ENCODE measurements around the gene MKRN3. TPM values are rescaled to one million over a fixed set of nuclear protein-coding genes. Genes with fewer than 3 reads are reported as not detected.

MKRN3 gene
- polyA plus RNA-seq, 1 of the 3 experiments (the other 2 are of a cell fraction), result 4.7 TPM

DNA sequence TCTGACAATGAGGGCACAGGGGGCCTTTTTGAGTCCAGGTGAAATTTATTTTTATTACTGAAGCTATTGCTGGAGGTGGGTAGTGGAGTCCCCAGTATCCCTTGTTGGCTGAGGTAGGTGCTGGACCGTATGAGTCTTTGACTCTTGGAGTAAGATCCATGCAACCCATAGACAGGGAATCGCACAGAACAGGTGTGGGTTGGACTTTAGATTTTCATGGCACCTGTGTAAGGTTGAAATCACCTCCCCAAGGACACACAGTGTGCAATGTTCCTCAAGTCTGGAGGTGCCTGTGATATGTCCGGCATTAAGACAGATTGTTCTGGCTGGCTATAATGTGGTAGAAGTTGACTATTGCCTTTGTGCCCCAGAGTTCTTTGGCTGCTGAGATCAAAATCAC, 23.5 kb downstream of the MKRN3 start:
- no peaks in the 10 kb centered on the region for H3K9me3 ChIP-seq
- 39% methylated on average over 3 of the region's 3 CpGs for WGBS (ENCODE audit: low lambda C conversion rate)
- H3K9ac ChIP-seq, result no peak overlapping the region
- H3F3A ChIP-seq (replicated peaks; ENCODE audit: insufficient read depth), result no peaks in the 10 kb centered on the region
- H3K27ac ChIP-seq (ENCODE audit: low read depth in 2 of 2, low read length in 1 of 2), result no peak overlapping the region
- no peaks in the 10 kb centered on the region for H3K9me2 ChIP-seq
- no peaks in the 10 kb centered on the region for H3K27me3 ChIP-seq (ENCODE audit: insufficient read depth)
- no peak for TF ChIP-seq SIN3A (IDR thresholded peaks at IDR 0.05; ENCODE audit: borderline replicate concordance, low read depth, low read length)
- no peak for TF ChIP-seq FOXM1 (IDR thresholded peaks at IDR 0.05; ENCODE audit: low read depth)
- no peak for TF ChIP-seq RAD21 (IDR thresholded peaks at IDR 0.05; ENCODE audit: low read length)
- no peak for TF ChIP-seq GABPA (IDR thresholded peaks at IDR 0.05; ENCODE audit: low read depth)
- TF ChIP-seq FOSL2 (IDR thresholded peaks at IDR 0.05; ENCODE audit: borderline replicate concordance, low read depth), result no peak
- TF ChIP-seq POLR2AphosphoS5 (IDR thresholded peaks at IDR 0.05; ENCODE audit: low read depth, low read length), result no peak
- TF ChIP-seq TCF12 (IDR thresholded peaks at IDR 0.05), result no peak
- TF ChIP-seq CTCF (IDR thresholded peaks at IDR 0.05), result no peak
- TF ChIP-seq, protein P1, sequence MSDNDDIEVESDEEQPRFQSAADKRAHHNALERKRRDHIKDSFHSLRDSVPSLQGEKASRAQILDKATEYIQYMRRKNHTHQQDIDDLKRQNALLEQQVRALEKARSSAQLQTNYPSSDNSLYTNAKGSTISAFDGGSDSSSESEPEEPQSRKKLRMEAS (IDR thresholded peaks at IDR 0.05; ENCODE audit: low read depth), result no peak
- no peak for TF ChIP-seq MEF2A (IDR thresholded peaks at IDR 0.05; ENCODE audit: borderline replicate concordance, low read depth)
- no peak for TF ChIP-seq NRF1 (IDR thresholded peaks at IDR 0.05; ENCODE audit: low read depth, low read length)
- no peak for TF ChIP-seq FOXJ3 (CRISPR knock-in tag; IDR thresholded peaks at IDR 0.05)
- TF ChIP-seq USF1 (IDR thresholded peaks at IDR 0.05; ENCODE audit: borderline replicate concordance, low read depth), result no peak
- no peak for TF ChIP-seq MXI1 (IDR thresholded peaks at IDR 0.05; ENCODE audit: low read depth, low read length)
- TF ChIP-seq YY1 (IDR thresholded peaks at IDR 0.05; ENCODE audit: low read depth), result no peak
- TF ChIP-seq RCOR1 (IDR thresholded peaks at IDR 0.05; ENCODE audit: low read length), result no peak
- TF ChIP-seq TAF1 (IDR thresholded peaks at IDR 0.05; ENCODE audit: borderline replicate concordance, low read depth, low read length), result no peak
- H4K20me1 ChIP-seq (ENCODE audit: insufficient read depth), result no peaks in the 10 kb centered on the region
- no peak overlapping the region for H3K4me3 ChIP-seq (ENCODE audit: low read depth in 2 of 2, low read length in 1 of 2)
- CTCF ChIA-PET, result interaction anchor here (1.8 kb wide), 1 partner anchor 25 kb away, joined by 5 read pairs; no protein-coding TSS in a partner anchor
- H3K4me2 ChIP-seq, result no peak overlapping the region
- no peak overlapping the region for H2AFZ ChIP-seq (ENCODE audit: low read depth)
- POLR2A ChIA-PET, result no interaction called here
- H3K36me3 ChIP-seq (replicated peaks in 1 of 2; ENCODE audit: control insufficient read depth in 1 of 2, insufficient read depth in 2 of 2, low read length in 1 of 2), result no peaks in the 10 kb centered on the region
- no peaks in the 10 kb centered on the region for H3K79me2 ChIP-seq (ENCODE audit: insufficient read depth)
- H3K4me1 ChIP-seq (ENCODE audit: control insufficient read depth in 1 of 2, insufficient read depth in 2 of 2, low read depth in 1 of 2, low read length in 1 of 2), result no peaks in the 10 kb centered on the region
- DNase-seq, result no peak

- Histone ChIP-seq H3K9ac (no peak overlapping the region), H3K36me3 (replicated peaks in 1 of 2; ENCODE audit: control insufficient read depth in 1 of 2, insufficient read depth in 2 of 2, low read length in 1 of 2) (no peaks in the 10 kb centered on the region), H3F3A (replicated peaks; ENCODE audit: insufficient read depth) (no peaks in the 10 kb centered on the region), H3K9me2 (no peaks in the 10 kb centered on the region), H2AFZ (ENCODE audit: low read depth) (no peak overlapping the region), H3K4me3 (ENCODE audit: low read depth in 2 of 2, low read length in 1 of 2) (no peak overlapping the region), H3K4me2 (no peak overlapping the region), H3K4me1 (ENCODE audit: control insufficient read depth in 1 of 2, insufficient read depth in 2 of 2, low read depth in 1 of 2, low read length in 1 of 2) (no peaks in the 10 kb centered on the region), H3K27ac (ENCODE audit: low read depth in 2 of 2, low read length in 1 of 2) (no peak overlapping the region), H3K79me2 (ENCODE audit: insufficient read depth) (no peaks in the 10 kb centered on the region), H3K9me3 (no peaks in the 10 kb centered on the region), H3K27me3 (ENCODE audit: insufficient read depth) (no peaks in the 10 kb centered on the region), H4K20me1 (ENCODE audit: insufficient read depth) (no peaks in the 10 kb centered on the region)
- POLR2A ChIA-PET, result no interaction called here
- 49% methylated on average over 7 of the region's 7 CpGs for WGBS (ENCODE audit: low lambda C conversion rate)
- CTCF ChIA-PET, result no interaction called here
- DNase-seq, result no peak
- TF ChIP-seq, protein P2, sequence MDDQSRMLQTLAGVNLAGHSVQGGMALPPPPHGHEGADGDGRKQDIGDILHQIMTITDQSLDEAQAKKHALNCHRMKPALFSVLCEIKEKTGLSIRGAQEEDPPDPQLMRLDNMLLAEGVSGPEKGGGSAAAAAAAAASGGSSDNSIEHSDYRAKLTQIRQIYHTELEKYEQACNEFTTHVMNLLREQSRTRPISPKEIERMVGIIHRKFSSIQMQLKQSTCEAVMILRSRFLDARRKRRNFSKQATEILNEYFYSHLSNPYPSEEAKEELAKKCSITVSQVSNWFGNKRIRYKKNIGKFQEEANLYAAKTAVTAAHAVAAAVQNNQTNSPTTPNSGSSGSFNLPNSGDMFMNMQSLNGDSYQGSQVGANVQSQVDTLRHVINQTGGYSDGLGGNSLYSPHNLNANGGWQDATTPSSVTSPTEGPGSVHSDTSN (IDR thresholded peaks at IDR 0.05), result no peak
- TF ChIP-seq FOSL2 (IDR thresholded peaks at IDR 0.05; ENCODE audit: borderline replicate concordance, low read depth) (no peak), YY1 (IDR thresholded peaks at IDR 0.05; ENCODE audit: low read depth) (no peak), MEF2A (IDR thresholded peaks at IDR 0.05; ENCODE audit: borderline replicate concordance, low read depth) (no peak), ELF1 (IDR thresholded peaks at IDR 0.05) (no peak), SMC3 (IDR thresholded peaks at IDR 0.05; ENCODE audit: low read depth, low read length) (no peak), ZBTB33 (IDR thresholded peaks at IDR 0.05; ENCODE audit: borderline replicate concordance, low read depth) (no peak), CTCF (IDR thresholded peaks at IDR 0.05) (no peak), CHD2 (IDR thresholded peaks at IDR 0.05; ENCODE audit: low read length, partially characterized antibody) (no peak)
Measured at GRCh38 chr15:23594252-23594770, 28.8 kb downstream of the MKRN3 start.
